CD4-positive, alpha-beta T cell (primary cell): Measurements from ENCODE around the gene LPCAT1. TPM values are rescaled to one million over a fixed set of nuclear protein-coding genes. Genes with fewer than 3 reads are reported as not detected.
A peak's percentile ranks its signal among the peaks of the same experiment; 100 is the strongest.

ENCODE experiments used
- ATAC-seq: fragments of 200-7000 bp; cut with Tn5 transposase; one replicate; pipeline ENCODE4 v1.10.0; 2022; ENCODE audit warnings: mild to moderate bottlenecking; ENCODE audit not compliant: poor library complexity
- CTCF ChIA-PET: fragments of 350-600 bp; sonication (Branson Sonifier 250); formaldehyde crosslinking; loops from one replicate; lab custom pipeline; 2021; ENCODE audit warnings: antibody characterized with exemption, inconsistent platforms; lab: Charles Lee
- POLR2A ChIA-PET: fragments of 350-600 bp; sonication (Branson Sonifier 250); formaldehyde crosslinking; loops from one replicate; lab custom pipeline; 2021; ENCODE audit warnings: antibody characterized with exemption, inconsistent platforms; lab: Charles Lee
- DNase-seq, 14 experiments: peaks; one replicate each; pipeline ENCODE4 v3.0.0-alpha.2; 2013 to 2020; ENCODE audit warnings: mixed read lengths in 2 of 14
- H3K27ac ChIP-seq, 2 donors: one replicate each; pipeline versions ENCODE4 v1.5.1 to v1.7.0; 2013; ENCODE audit warnings: low read length in 2 of 2, low read depth in 1 of 2, mild to moderate bottlenecking in 1 of 2
- H3K27me3 ChIP-seq, 2 experiments: 1 replicate in 1 of 2; 2 replicates in 1 of 2; pipeline versions ENCODE4 v1.6.1 to v1.7.0; 2013; ENCODE audit warnings: low read length in 2 of 2, control low read depth in 1 of 2, mild to moderate bottlenecking in 1 of 2, moderate library complexity in 1 of 2; ENCODE audit not compliant: insufficient read depth in 2 of 2, control insufficient read depth in 1 of 2
- H3K36me3 ChIP-seq: one replicate; pipeline ENCODE4 v1.6.1; 2013; ENCODE audit warnings: low read length, control low read depth; ENCODE audit not compliant: insufficient read depth
- H3K4me1 ChIP-seq: one replicate; pipeline ENCODE4 v1.6.1; 2013; ENCODE audit warnings: low read length, control low read depth; ENCODE audit not compliant: insufficient read depth
- H3K4me3 ChIP-seq: one replicate; pipeline ENCODE4 v1.5.1; 2013; ENCODE audit warnings: mild to moderate bottlenecking, low read length, moderate library complexity
- H3K9me3 ChIP-seq, 2 experiments: 1 replicate in 1 of 2; 2 replicates in 1 of 2; pipeline versions ENCODE4 v1.6.1 to v1.7.0; 2013; ENCODE audit warnings: low read length in 2 of 2, mild to moderate bottlenecking in 2 of 2, control low read depth in 1 of 2, moderate library complexity in 1 of 2; ENCODE audit not compliant: control insufficient read depth in 1 of 2, insufficient read depth in 1 of 2
- H3K27ac Mint-ChIP-seq: one replicate; pipeline ENCODE4 v1.8.0; 2020; ENCODE audit warnings: mixed read lengths
- H3K27me3 Mint-ChIP-seq: one replicate; pipeline ENCODE4 v1.8.0; 2021; ENCODE audit warnings: mixed read lengths
- H3K36me3 Mint-ChIP-seq: one replicate; pipeline ENCODE4 v1.8.0; 2021; ENCODE audit warnings: low read depth, mixed read lengths
- H3K4me1 Mint-ChIP-seq: one replicate; pipeline ENCODE4 v1.8.0; 2021; ENCODE audit warnings: low read depth, mixed read lengths
- H3K4me3 Mint-ChIP-seq: one replicate; pipeline ENCODE4 v1.8.0; 2020; ENCODE audit warnings: mild to moderate bottlenecking, mixed read lengths
- H3K9me3 Mint-ChIP-seq: one replicate; pipeline ENCODE4 v1.8.0; 2020; ENCODE audit warnings: mixed read lengths
- CTCF ChIP-seq: fragments of 200-600 bp; IDR thresholded peaks from one replicate; pipeline ENCODE4 v1.8.0; 2022; ENCODE audit warnings: antibody characterized with exemption, mild to moderate bottlenecking
- intact Hi-C, 2 experiments: fragments of 100-400 bp; cut with DNase I in 1 of 2; cut with micrococcal nuclease in 1 of 2; formaldehyde crosslinking; loops; one replicate each; pipeline versions ENCODE4 v1.15.1 to v1.9.0; 2023 to 2025; cut with DNase I, micrococcal nuclease
- total RNA-seq, 174 experiments: library from RNA in 2 of 174; stranded (reverse) in 2 of 174; gene quantifications; one replicate each; pipeline ENCODE4 v1.2.3 and lab custom pipeline; 2021 to 2026

LPCAT1 gene
- total RNA-seq, 2 experiments from 2014 or later = 20.4 to 21.2 TPM

- Histone ChIP-seq H3K36me3 (no peaks in the 10 kb centered on the region), H3K27me3 (no peaks in the 10 kb centered on the region), H3K4me3 (no peak overlapping the region), H3K9me3 (peaks cover 35 to 57% of the 10 kb centered on the region in 2 experiments), H3K4me1 (no peaks in the 10 kb centered on the region), H3K27ac (no peak overlapping the region)
- Mint-ChIP-seq H3K4me1 (no peaks in the 10 kb centered on the region), H3K27me3 (no peaks in the 10 kb centered on the region), H3K9me3 (peaks cover 24% of the 10 kb centered on the region), H3K4me3 (no peak overlapping the region), H3K36me3 (peaks cover 17% of the 10 kb centered on the region), H3K27ac (no peak overlapping the region)
- peak in 1 of 14 experiments; percentile 22 for DNase-seq
- POLR2A ChIA-PET = no interaction called here
- no peak for ATAC-seq
- intact Hi-C loops = no loop called here
- TF ChIP-seq CTCF = no peak
- CTCF ChIA-PET = no interaction called here
Measured at GRCh38 chr5:1429496-1429895, 94.3 kb downstream of the LPCAT1 start.

- H3K4me3 Mint-ChIP-seq = no peak overlapping the region
- H3K27ac ChIP-seq = no peak overlapping the region
- no peak overlapping the region for H3K4me3 ChIP-seq
- TF ChIP-seq CTCF = no peak
- peaks cover 35 to 61% of the 10 kb centered on the region in 2 experiments for H3K9me3 ChIP-seq
- POLR2A ChIA-PET = no interaction called here
- no peaks in the 10 kb centered on the region for H3K4me1 Mint-ChIP-seq
- H3K36me3 Mint-ChIP-seq = peaks cover 17% of the 10 kb centered on the region
- DNase-seq (no peak), ATAC-seq (no peak)
- peaks cover 24% of the 10 kb centered on the region for H3K9me3 Mint-ChIP-seq
- CTCF ChIA-PET = no interaction called here
- no peak overlapping the region for H3K27ac Mint-ChIP-seq
- no peaks in the 10 kb centered on the region for H3K4me1 ChIP-seq
- intact Hi-C loops = no loop called here
- H3K27me3 Mint-ChIP-seq = no peaks in the 10 kb centered on the region
- no peaks in the 10 kb centered on the region for H3K36me3 ChIP-seq
- H3K27me3 ChIP-seq = no peaks in the 10 kb centered on the region
Measured at GRCh38 chr5:1429066-1429465, 94.7 kb downstream of the LPCAT1 start.

- POLR2A ChIA-PET = no interaction called here
- Histone ChIP-seq H3K27me3 (no peaks in the 10 kb centered on the region), H3K36me3 (no peaks in the 10 kb centered on the region), H3K4me3 (no peak overlapping the region), H3K9me3 (peaks cover 35 to 60% of the 10 kb centered on the region in 2 experiments), H3K27ac (no peak overlapping the region), H3K4me1 (no peaks in the 10 kb centered on the region)
- CTCF ChIA-PET = no interaction called here
- intact Hi-C loops = no loop called here
- Mint-ChIP-seq H3K27me3 (no peaks in the 10 kb centered on the region), H3K4me1 (no peaks in the 10 kb centered on the region), H3K9me3 (peaks cover 18% of the 10 kb centered on the region), H3K4me3 (no peak overlapping the region), H3K36me3 (peaks cover 17% of the 10 kb centered on the region), H3K27ac (no peak overlapping the region)
- no peak for TF ChIP-seq CTCF
- DNase-seq (no peak), ATAC-seq (no peak)
Measured at GRCh38 chr5:1428107-1428506, 95.7 kb downstream of the LPCAT1 start.
